HG03045 (cell line): ENCODE data around the gene RABEP1.
"Not testable (repeated sequence)": the region's sequence is repeated elsewhere in the genome, so short reads cannot be mapped to it uniquely, and the experiment has no call there.

ENCODE experiments used
- ATAC-seq: cut with Tn5 transposase; IDR thresholded peaks from one replicate; pipeline ENCODE4 v1.9.1; 2021; ENCODE audit warnings: mild to moderate bottlenecking, moderate library complexity; ENCODE audit not compliant: unreplicated experiment

Gene RABEP1

GRCh38 chr17:5419356-5419958 lies 137.4 kb downstream of the RABEP1 start, which contains the start of gene NUP88:
NUP88 (minus strand) TSS chr17:5419662; CDS start chr17:5419650, 12 bp downstream.
- ATAC-seq = peak; percentile 89

- ATAC-seq = peak; percentile 61
These were observed 138.0 kb downstream of the RABEP1 start, which contains the start of gene RPAIN for GRCh38 chr17:5419959-5420653. RPAIN (plus strand) TSS chr17:5420182; CDS start chr17:5420211, 29 bp downstream.

DNA sequence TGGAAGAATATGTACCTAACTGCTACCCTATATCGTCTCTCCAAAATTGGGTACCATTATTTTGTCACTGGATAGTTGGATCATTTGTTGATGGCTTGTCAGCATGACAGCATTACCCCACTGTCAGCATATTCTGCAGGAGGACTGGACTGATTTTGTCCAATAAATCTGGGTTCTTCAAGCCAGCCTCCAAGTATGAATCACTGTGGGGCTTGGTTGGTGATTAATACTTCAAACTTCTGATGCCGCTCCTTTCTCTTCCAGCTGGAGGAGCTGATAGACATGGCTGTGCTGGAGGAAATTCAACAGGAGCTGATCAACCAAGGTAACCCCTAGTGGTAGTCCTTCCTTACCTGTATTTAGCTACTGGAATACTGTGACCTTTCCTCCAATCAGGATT lies 140.4 kb downstream of the RABEP1 start:
- no peak for ATAC-seq

GRCh38 chr17:5424909-5425308 lies 142.8 kb downstream of the RABEP1 start:
- no peak for ATAC-seq

GRCh38 chr17:5425826-5426225 lies 143.7 kb downstream of the RABEP1 start:
- no peak for ATAC-seq

DNA sequence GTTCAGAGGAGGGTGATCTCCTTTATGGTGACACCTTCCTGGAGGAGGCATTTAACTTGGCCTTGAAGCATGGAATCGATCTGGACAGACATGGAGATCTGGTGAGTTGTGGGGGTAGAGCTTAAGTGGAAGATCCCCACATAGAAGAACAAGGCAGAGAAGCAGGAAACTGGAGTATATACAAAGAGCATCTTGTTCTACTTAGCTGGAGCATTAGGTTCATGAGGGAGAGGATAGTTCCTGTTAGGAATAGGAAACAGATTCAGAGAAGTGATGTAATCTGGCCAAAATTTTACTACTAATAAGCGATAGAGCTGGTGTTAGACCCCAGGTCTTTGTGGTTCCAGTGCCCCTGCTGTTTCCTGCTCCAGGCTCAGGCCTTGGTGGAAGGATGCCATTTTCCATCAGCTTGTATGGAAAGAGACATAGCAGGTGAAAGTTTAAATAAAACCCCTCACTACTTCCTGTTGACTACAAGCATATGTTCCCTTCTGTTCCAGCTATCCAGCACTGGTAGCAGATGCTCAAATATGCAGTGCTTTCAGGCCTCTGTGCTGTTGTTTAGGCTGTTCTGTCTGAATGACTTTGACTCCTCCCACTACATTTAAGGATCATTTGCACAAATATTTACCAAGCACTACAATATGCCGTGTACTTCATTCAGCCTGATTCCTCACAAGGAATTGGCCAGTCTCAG lies 147.3 kb downstream of the RABEP1 start:
- ATAC-seq = no peak

- no peak for ATAC-seq
These were observed 148.4 kb downstream of the RABEP1 start for GRCh38 chr17:5430413-5430999.

- ATAC-seq = not testable (repeated sequence)
These were observed 149.2 kb downstream of the RABEP1 start for GRCh38 chr17:5431234-5431633.

DNA sequence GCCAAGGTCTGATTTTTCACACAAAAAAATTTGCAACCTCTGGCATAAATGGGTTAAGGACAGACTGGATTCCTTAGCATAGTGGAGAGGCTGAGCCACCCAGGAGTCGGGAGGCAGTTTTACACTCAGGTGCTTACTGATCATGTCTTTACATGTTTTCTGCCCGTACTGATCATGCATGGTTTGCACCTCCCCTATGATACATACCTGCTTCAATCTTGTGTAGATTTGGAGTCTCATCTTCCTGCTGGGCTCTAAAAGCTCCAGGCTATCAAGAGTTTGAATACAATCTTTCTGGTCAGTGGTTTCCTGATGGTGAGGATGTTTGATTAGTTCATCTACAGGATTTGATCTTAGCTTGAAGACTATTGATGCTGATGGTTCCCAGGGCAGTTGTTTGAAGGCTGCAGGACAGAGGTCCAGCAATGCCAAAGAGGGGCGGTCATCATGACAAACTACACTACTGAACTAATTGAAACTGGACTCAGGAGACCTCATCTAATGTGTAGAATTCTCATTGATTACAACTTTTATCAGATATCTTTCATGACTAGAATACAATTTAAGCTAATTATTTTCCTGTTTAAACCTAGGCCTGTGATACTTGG lies 150.0 kb downstream of the RABEP1 start:
- no peak for ATAC-seq

DNA sequence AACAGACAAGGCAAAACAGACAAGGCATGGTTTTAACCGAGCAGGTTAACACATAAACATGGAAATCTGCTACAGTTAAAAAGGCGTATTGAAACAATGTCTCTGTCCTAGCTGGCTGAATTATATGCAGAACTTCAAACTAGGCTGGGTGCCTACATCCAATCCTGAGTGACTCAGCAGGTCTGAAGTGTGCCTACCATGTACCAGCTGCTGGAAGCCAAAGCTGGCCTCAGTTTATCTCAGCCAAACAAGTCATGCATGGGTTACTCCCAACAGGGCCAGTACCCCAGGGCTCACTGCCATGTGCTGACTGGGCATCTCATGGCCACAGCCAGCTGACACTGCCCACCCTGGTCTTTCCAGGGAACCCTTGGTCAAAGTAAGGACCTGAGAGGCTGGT lies 152.9 kb downstream of the RABEP1 start:
- ATAC-seq = no peak
